Thoracic aorta (tissue), 2 donors: ENCODE measurements around the gene SNX30. TPM values are rescaled to one million over a fixed set of nuclear protein-coding genes. Genes with fewer than 3 reads are reported as not detected.

ENCODE experiments used
- ATAC-seq: fragments of 150-250 bp; one replicate; pipeline ENCODE4 v1.8.0; 2017; ENCODE audit warnings: low read depth; ENCODE audit not compliant: insufficient number of reproducible peaks, low FRiP score
- DNase-seq: peaks from one replicate; pipeline ENCODE4 v3.0.0-alpha.2; 2020; ENCODE audit warnings: low spot score
- H3K27ac ChIP-seq, 2 donors: fragments of 200-600 bp; sonication (generic); 1 replicate in 1 of 2; 2 replicates in 1 of 2; pipeline ENCODE4 v1.5.1; 2016; ENCODE audit warnings: mild to moderate bottlenecking in 2 of 2, moderate library complexity in 2 of 2
- H3K27me3 ChIP-seq: fragments of 200-600 bp; sonication (generic); replicated peaks from 2 replicates; pipeline ENCODE4 v1.6.0; 2016; ENCODE audit warnings: mild to moderate bottlenecking; ENCODE audit not compliant: insufficient read depth
- H3K36me3 ChIP-seq: fragments of 200-600 bp; sonication (generic); one replicate; pipeline ENCODE4 v1.5.1; 2016
- H3K4me1 ChIP-seq, 2 donors: fragments of 200-600 bp; sonication (generic); 1 replicate in 1 of 2; 2 replicates in 1 of 2; pipeline versions ENCODE4 v1.5.1 to v1.6.0; 2016; ENCODE audit warnings: low read depth in 2 of 2, mild to moderate bottlenecking in 1 of 2; ENCODE audit not compliant: control insufficient read depth in 1 of 2
- H3K4me3 ChIP-seq: fragments of 200-600 bp; sonication (generic); 2 replicates; pipeline ENCODE4 v1.5.1; 2016; ENCODE audit warnings: mild to moderate bottlenecking
- H3K9me3 ChIP-seq: fragments of 200-600 bp; sonication (generic); 2 replicates; pipeline ENCODE4 v1.5.1; 2016
- CTCF ChIP-seq: fragments of 200-600 bp; sonication (generic); IDR thresholded peaks from one replicate; pipeline ENCODE4 v1.5.1; 2019; ENCODE audit warnings: antibody characterized with exemption
- total RNA-seq, 2 donors: library from RNA; depleted of rRNA; stranded (reverse); fragments of >200 nt; gene quantifications; one replicate each; pipeline versions ENCODE4 v1.1.0 to v1.2.3, GENCODE V29; 2016

Gene SNX30
- total RNA-seq, 2 donors from 2014 or later = 11.2 to 36.3 TPM

GRCh38 chr9:112894041-112894440, 143.5 kb downstream of the SNX30 start:
- ATAC-seq = no peak
- H3K4me3 ChIP-seq = no peak overlapping the region
- no peaks in the 10 kb centered on the region for H3K27me3 ChIP-seq
- no peak for TF ChIP-seq CTCF
- H3K9me3 ChIP-seq = no peaks in the 10 kb centered on the region
- no peak overlapping the region for H3K27ac ChIP-seq
- H3K36me3 ChIP-seq = no peaks in the 10 kb centered on the region
- DNase-seq = no peak
- peaks cover 0 to 10% of the 10 kb centered on the region in 2 donors for H3K4me1 ChIP-seq

GRCh38 chr9:112894699-112895098, 144.1 kb downstream of the SNX30 start:
- ATAC-seq (no peak), DNase-seq (no peak)
- no peak for TF ChIP-seq CTCF
- Histone ChIP-seq H3K27ac (no peak overlapping the region), H3K27me3 (no peaks in the 10 kb centered on the region), H3K9me3 (no peaks in the 10 kb centered on the region), H3K4me1 (peaks cover 0 to 10% of the 10 kb centered on the region in 2 donors), H3K4me3 (no peak overlapping the region), H3K36me3 (no peaks in the 10 kb centered on the region)

GRCh38 chr9:112896131-112896530, 145.6 kb downstream of the SNX30 start:
- DNase-seq (no peak), ATAC-seq (no peak)
- H3K4me3 ChIP-seq = no peak overlapping the region
- H3K27me3 ChIP-seq = no peaks in the 10 kb centered on the region
- no peaks in the 10 kb centered on the region for H3K9me3 ChIP-seq
- no peak for TF ChIP-seq CTCF
- H3K36me3 ChIP-seq = no peaks in the 10 kb centered on the region
- no peaks in the 10 kb centered on the region for H3K4me1 ChIP-seq
- no peak overlapping the region for H3K27ac ChIP-seq

- no peak for ATAC-seq
- no peak overlapping the region for H3K4me3 ChIP-seq
- H3K27ac ChIP-seq = no peak overlapping the region
- no peaks in the 10 kb centered on the region for H3K36me3 ChIP-seq
- H3K4me1 ChIP-seq = no peaks in the 10 kb centered on the region
- DNase-seq = no peak
- no peaks in the 10 kb centered on the region for H3K9me3 ChIP-seq
- no peak for TF ChIP-seq CTCF
- H3K27me3 ChIP-seq = no peaks in the 10 kb centered on the region
Observed at GRCh38 chr9:112898872-112899311, 148.3 kb downstream of the SNX30 start.

- H3K4me1 ChIP-seq = no peaks in the 10 kb centered on the region
- ATAC-seq (no peak), DNase-seq (no peak)
- no peak for TF ChIP-seq CTCF
- H3K27ac ChIP-seq = no peak overlapping the region
- no peak overlapping the region for H3K4me3 ChIP-seq
- H3K9me3 ChIP-seq = no peaks in the 10 kb centered on the region
- H3K27me3 ChIP-seq = no peaks in the 10 kb centered on the region
- no peaks in the 10 kb centered on the region for H3K36me3 ChIP-seq
Observed at GRCh38 chr9:112900488-112900887, 149.9 kb downstream of the SNX30 start.
